ENCODE measurements around the gene SNAP91. TPM values are rescaled to one million over a fixed set of nuclear protein-coding genes. Genes with fewer than 3 reads are reported as not detected.

SNAP91 gene
- total and polyA plus RNA-seq, 7 donors, result 0.09 to 0.81 (median 0.51) TPM; not detected in 4

GRCh38 chr6:83510791-83511190, 198.1 kb downstream of the SNAP91 start:
- no peak for ATAC-seq
- H3K4me1 ChIP-seq, result no peaks in the 10 kb centered on the region
- intact Hi-C loops (cut with DNase I), result loop anchor here in 1 of 2 donors (5.0 kb wide), 1 partner anchor 288 kb away; no protein-coding TSS in a partner anchor
- H3K4me3 ChIP-seq, result no peak overlapping the region
- no peak overlapping the region for H3K27ac ChIP-seq
- DNase-seq, result no peak
- no peaks in the 10 kb centered on the region for H3K36me3 ChIP-seq (ENCODE audit: insufficient read depth in 1 of 2, low read depth in 1 of 2)
- H3K27me3 ChIP-seq (ENCODE audit: insufficient read depth in 3 of 3, low read length in 2 of 3), result no peaks in the 10 kb centered on the region
- H3K9me3 ChIP-seq, result no peaks in the 10 kb centered on the region
- no peak for TF ChIP-seq CTCF (IDR thresholded peaks at IDR 0.05)
- 80 to 85% (median 80%) methylated on average over 3 of the region's 3 CpGs for WGBS, 3 donors

DNA sequence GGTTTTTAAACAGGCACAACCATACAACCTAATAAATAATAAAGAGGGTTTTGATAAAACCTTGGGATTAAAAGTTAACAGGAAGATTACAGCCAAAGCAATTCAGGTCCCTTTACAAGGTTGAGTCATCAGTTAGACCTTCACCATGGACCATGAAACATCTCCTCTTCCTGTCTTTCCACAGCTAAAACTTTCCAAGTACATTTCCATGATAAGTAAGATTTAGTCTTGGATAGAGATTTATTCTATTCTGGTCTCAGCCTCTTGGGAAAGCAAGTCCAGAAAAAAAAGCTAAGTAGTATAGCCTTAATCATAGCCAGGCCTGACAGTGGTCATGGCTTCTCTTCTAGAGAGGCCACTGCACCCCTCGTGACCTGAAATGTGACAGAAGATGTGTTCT, 199.5 kb downstream of the SNAP91 start:
- Histone ChIP-seq H3K36me3 (ENCODE audit: insufficient read depth in 1 of 2, low read depth in 1 of 2) (no peaks in the 10 kb centered on the region), H3K4me1 (no peaks in the 10 kb centered on the region), H3K9me3 (no peaks in the 10 kb centered on the region), H3K27ac (no peak overlapping the region), H3K4me3 (no peak overlapping the region), H3K27me3 (ENCODE audit: insufficient read depth in 3 of 3, low read length in 2 of 3) (no peaks in the 10 kb centered on the region)
- WGBS, 3 donors, result 87 to 93% (median 92%) methylated on average over 1 of the region's 1 CpG
- no peak for TF ChIP-seq CTCF (IDR thresholded peaks at IDR 0.05)
- no peak for ATAC-seq
- intact Hi-C loops (cut with DNase I), result no loop called here
- no peak for DNase-seq

GRCh38 chr6:83505356-83505755, 203.5 kb downstream of the SNAP91 start:
- DNase-seq (no peak), ATAC-seq (no peak)
- H3K36me3 ChIP-seq (ENCODE audit: insufficient read depth in 1 of 2, low read depth in 1 of 2), result no peaks in the 10 kb centered on the region
- H3K4me1 ChIP-seq, result no peaks in the 10 kb centered on the region
- TF ChIP-seq CTCF (IDR thresholded peaks at IDR 0.05), result no peak
- H3K9me3 ChIP-seq, result no peaks in the 10 kb centered on the region
- intact Hi-C loops (cut with DNase I), result no loop called here
- no peak overlapping the region for H3K27ac ChIP-seq
- 59 to 70% (median 66%) methylated on average over 4 of the region's 4 CpGs for WGBS, 3 donors
- no peaks in the 10 kb centered on the region for H3K27me3 ChIP-seq (ENCODE audit: insufficient read depth in 3 of 3, low read length in 2 of 3)
- no peak overlapping the region for H3K4me3 ChIP-seq

Other genes starting within 250 kb of the SNAP91 start
- under 1 TPM in 2 of 4 donors, not detected in 2; 0.08 to 0.50 TPM for gene PRSS35, start 196.6 kb downstream of the SNAP91 start, total RNA-seq
- gene PRSS35, start 196.6 kb downstream of the SNAP91 start, polyA plus RNA-seq, result under 1 TPM; 0.03 to 0.22 (median 0.07) TPM
- gene RIPPLY2, start 144.3 kb upstream of the SNAP91 start, total RNA-seq, result not detected
- under 1 TPM in 1 of 3 donors, not detected in 2; 0.59 TPM for gene RIPPLY2, start 144.3 kb upstream of the SNAP91 start, polyA plus RNA-seq
- 10 to 100 TPM in 3 of 4 donors, 1 to 10 TPM in 1; 9.3 to 15.1 (median 13.2) TPM for gene CYB5R4, start 150.6 kb upstream of the SNAP91 start, total RNA-seq
- 10 to 100 TPM in 2 of 3 donors, 1 to 10 TPM in 1; 6.1 to 20.3 (median 11.7) TPM for gene CYB5R4, start 150.6 kb upstream of the SNAP91 start, polyA plus RNA-seq